ENCODE data around the gene ANKRD22. TPM values are rescaled to one million over a fixed set of nuclear protein-coding genes. Genes with fewer than 3 reads are reported as not detected.

ANKRD22 gene
- polyA plus RNA-seq, 1 of the 3 experiments (the other 2 are of a cell fraction), result 0.15 TPM

GRCh38 chr10:88830643-88831268, 20.9 kb downstream of the ANKRD22 start:
- H3K9me3 ChIP-seq, result no peaks in the 10 kb centered on the region
- CTCF ChIA-PET, result interaction anchor here (1.4 to 12.7 kb wide), 4 partner anchors 21 to 266 kb away, joined by 4 to 425 read pairs (median 6); no protein-coding TSS in a partner anchor
- H3K79me2 ChIP-seq (ENCODE audit: insufficient read depth), result no peaks in the 10 kb centered on the region
- DNase-seq, result no peak
- POLR2A ChIA-PET, result no interaction called here
- 84% methylated on average over 9 of the region's 9 CpGs for WGBS (ENCODE audit: low lambda C conversion rate)
- H3K9me2 ChIP-seq, result no peaks in the 10 kb centered on the region
- no peaks in the 10 kb centered on the region for H3K36me3 ChIP-seq (replicated peaks in 1 of 2; ENCODE audit: control insufficient read depth in 1 of 2, insufficient read depth in 2 of 2, low read length in 1 of 2)
- H3K9ac ChIP-seq, result no peak overlapping the region
- H3K27ac ChIP-seq (ENCODE audit: low read depth in 2 of 2, low read length in 1 of 2), result no peak overlapping the region
- no peaks in the 10 kb centered on the region for H3K27me3 ChIP-seq (ENCODE audit: insufficient read depth)
- no peak overlapping the region for H3K4me2 ChIP-seq
- no peaks in the 10 kb centered on the region for H3F3A ChIP-seq (replicated peaks; ENCODE audit: insufficient read depth)
- no peak overlapping the region for H2AFZ ChIP-seq (ENCODE audit: low read depth)
- peaks cover 0 to 2% of the 10 kb centered on the region in 2 experiments; a peak in 1 of 4 replicates for H3K4me1 ChIP-seq (ENCODE audit: control insufficient read depth in 1 of 2, insufficient read depth in 2 of 2, low read depth in 1 of 2, low read length in 1 of 2)
- H3K4me3 ChIP-seq (ENCODE audit: low read depth in 2 of 2, low read length in 1 of 2), result no peak overlapping the region
- no peaks in the 10 kb centered on the region for H4K20me1 ChIP-seq (ENCODE audit: insufficient read depth)
- TF ChIP-seq RFX5 (IDR thresholded peaks at IDR 0.05; ENCODE audit: low read length) (no peak), TAF1 (IDR thresholded peaks at IDR 0.05; ENCODE audit: borderline replicate concordance, low read depth, low read length) (no peak), USF2 (IDR thresholded peaks at IDR 0.05; ENCODE audit: borderline replicate concordance, low read depth, low read length) (no peak), GATA2 (CRISPR knock-in tag; IDR thresholded peaks at IDR 0.05) (no peak), FOSL2 (IDR thresholded peaks at IDR 0.05; ENCODE audit: borderline replicate concordance, low read depth) (no peak), TEAD4 (IDR thresholded peaks at IDR 0.05; ENCODE audit: borderline replicate concordance, insufficient read depth) (no peak), RCOR1 (IDR thresholded peaks at IDR 0.05; ENCODE audit: low read length) (no peak), JUND (IDR thresholded peaks at IDR 0.05) (no peak)

- Histone ChIP-seq H3K4me1 (ENCODE audit: control insufficient read depth in 1 of 2, insufficient read depth in 2 of 2, low read depth in 1 of 2, low read length in 1 of 2) (peaks cover 0 to 2% of the 10 kb centered on the region in 2 experiments; a peak in 1 of 4 replicates), H3K36me3 (replicated peaks in 1 of 2; ENCODE audit: control insufficient read depth in 1 of 2, insufficient read depth in 2 of 2, low read length in 1 of 2) (no peaks in the 10 kb centered on the region), H3K27me3 (ENCODE audit: insufficient read depth) (no peaks in the 10 kb centered on the region), H2AFZ (ENCODE audit: low read depth) (no peak overlapping the region), H3F3A (replicated peaks; ENCODE audit: insufficient read depth) (no peaks in the 10 kb centered on the region), H3K9ac (no peak overlapping the region), H3K27ac (ENCODE audit: low read depth in 2 of 2, low read length in 1 of 2) (no peak overlapping the region), H3K4me3 (ENCODE audit: low read depth in 2 of 2, low read length in 1 of 2) (no peak overlapping the region), H3K9me3 (no peaks in the 10 kb centered on the region), H3K4me2 (no peak overlapping the region), H4K20me1 (ENCODE audit: insufficient read depth) (no peaks in the 10 kb centered on the region), H3K79me2 (ENCODE audit: insufficient read depth) (no peaks in the 10 kb centered on the region), H3K9me2 (no peaks in the 10 kb centered on the region)
- CTCF ChIA-PET, result interaction anchor here (1.1 to 5.1 kb wide), 6 partner anchors 7 to 263 kb away, joined by 3 to 33 read pairs (median 10); partner anchors contain the start of gene LIPM
- DNase-seq, result no peak
- POLR2A ChIA-PET, result no interaction called here
- 63% methylated on average over 1 of the region's 1 CpG for WGBS (ENCODE audit: low lambda C conversion rate)
- no peak for TF ChIP-seq GATA2 (CRISPR knock-in tag; IDR thresholded peaks at IDR 0.05)
- TF ChIP-seq EP300 (IDR thresholded peaks at IDR 0.05; ENCODE audit: borderline replicate concordance in 1 of 2, low read depth in 1 of 2, low read length in 1 of 2), result no peak
- TF ChIP-seq PBX3 (IDR thresholded peaks at IDR 0.05), result no peak
- no peak for TF ChIP-seq CTCF (IDR thresholded peaks at IDR 0.05)
- TF ChIP-seq FOXM1 (IDR thresholded peaks at IDR 0.05; ENCODE audit: low read depth), result no peak
- TF ChIP-seq ELF1 (IDR thresholded peaks at IDR 0.05), result no peak
- no peak for TF ChIP-seq USF1 (IDR thresholded peaks at IDR 0.05; ENCODE audit: borderline replicate concordance, low read depth)
- no peak for TF ChIP-seq REST (IDR thresholded peaks at IDR 0.05; ENCODE audit: low read depth, low read length)
- TF ChIP-seq SIN3A (IDR thresholded peaks at IDR 0.05; ENCODE audit: borderline replicate concordance, low read depth, low read length), result no peak
- TF ChIP-seq CHD2 (IDR thresholded peaks at IDR 0.05; ENCODE audit: low read length, partially characterized antibody), result no peak
- no peak for TF ChIP-seq USF2 (IDR thresholded peaks at IDR 0.05; ENCODE audit: borderline replicate concordance, low read depth, low read length)
These were observed 23.3 kb downstream of the ANKRD22 start for GRCh38 chr10:88828310-88828709.

All from SK-N-SH (cell line).